Activated T-cell treated with anti-CD3 and anti-CD28 coated beads for 1 hour (primary cell): Measurements from ENCODE around the gene ANKS1B.
"Not testable (repeated sequence)": the region's sequence is repeated elsewhere in the genome, so short reads cannot be mapped to it uniquely, and the experiment has no call there.

ENCODE experiments used
- DNase-seq: peaks from one replicate; pipeline ENCODE4 v3.0.0-alpha.2; 2020; ENCODE audit warnings: low read depth

The ANKS1B gene

GRCh38 chr12:99005601-99006000, 979.1 kb downstream of the ANKS1B start:
- no peak for DNase-seq

GRCh38 chr12:99004799-99005466, 979.8 kb downstream of the ANKS1B start:
- DNase-seq = no peak

- no peak for DNase-seq
Measured at GRCh38 chr12:99002731-99003130, 982.0 kb downstream of the ANKS1B start.

- no peak for DNase-seq
Measured at GRCh38 chr12:99002156-99002555, 982.6 kb downstream of the ANKS1B start.

GRCh38 chr12:98999559-98999958, 985.2 kb downstream of the ANKS1B start:
- DNase-seq = no peak

DNA sequence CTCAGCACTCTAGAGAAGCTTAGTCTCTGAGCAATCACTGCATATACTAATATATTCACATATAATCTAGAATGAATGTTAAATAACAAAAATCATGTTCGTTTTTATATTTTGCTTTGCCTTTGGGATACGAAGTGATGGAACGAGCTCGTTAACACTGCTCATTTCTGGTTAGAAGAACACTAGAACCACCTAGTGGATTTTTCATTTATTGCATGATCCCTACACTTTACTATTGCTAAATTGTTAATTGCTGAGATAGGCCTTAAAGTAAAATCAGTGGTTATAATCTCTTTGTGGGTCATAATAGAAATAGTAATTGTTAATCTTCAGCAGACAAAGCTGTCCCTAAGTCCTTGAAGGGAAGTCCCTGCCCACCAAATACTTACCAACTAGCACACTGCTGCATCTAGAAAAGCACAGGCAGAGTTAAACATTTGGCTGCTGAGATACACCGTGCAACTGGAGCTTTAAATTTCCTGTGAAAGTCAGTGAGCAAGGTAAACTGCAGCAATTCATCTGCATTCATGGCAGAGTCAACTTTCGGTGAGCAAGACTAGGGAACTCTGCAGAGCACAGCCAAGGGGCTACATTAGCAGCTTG, 985.9 kb downstream of the ANKS1B start:
- DNase-seq = no peak

- DNase-seq = no peak
Measured at GRCh38 chr12:98997899-98998298, 986.8 kb downstream of the ANKS1B start.

- DNase-seq = no peak
Measured at GRCh38 chr12:98990648-98991047, 994.1 kb downstream of the ANKS1B start.

DNA sequence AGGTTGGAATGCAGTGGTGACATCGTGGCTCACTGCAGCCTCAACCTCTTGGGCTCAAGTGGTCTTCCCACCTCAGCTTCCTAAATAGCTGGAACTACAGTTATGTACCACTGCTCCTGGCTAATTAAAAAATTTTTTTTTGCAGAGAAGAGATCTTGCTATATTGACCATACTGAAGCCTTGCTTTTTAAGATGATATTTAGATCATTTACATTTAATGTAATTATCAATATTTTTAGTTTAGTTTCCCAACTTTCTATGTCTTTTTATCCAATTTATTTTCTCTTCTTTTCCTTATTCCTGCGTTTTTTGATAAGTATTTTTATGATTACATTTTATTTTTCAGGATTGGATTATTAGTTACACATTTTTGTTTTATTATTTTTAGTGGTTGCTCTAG, 999.6 kb downstream of the ANKS1B start:
- no peak for DNase-seq

- no peak for DNase-seq
Measured at GRCh38 chr12:98983647-98984046, 1001.1 kb downstream of the ANKS1B start.

GRCh38 chr12:98980508-98980907, 1004.2 kb downstream of the ANKS1B start:
- no peak for DNase-seq

- no peak for DNase-seq
Measured at GRCh38 chr12:98977186-98977585, 1007.5 kb downstream of the ANKS1B start.

DNA sequence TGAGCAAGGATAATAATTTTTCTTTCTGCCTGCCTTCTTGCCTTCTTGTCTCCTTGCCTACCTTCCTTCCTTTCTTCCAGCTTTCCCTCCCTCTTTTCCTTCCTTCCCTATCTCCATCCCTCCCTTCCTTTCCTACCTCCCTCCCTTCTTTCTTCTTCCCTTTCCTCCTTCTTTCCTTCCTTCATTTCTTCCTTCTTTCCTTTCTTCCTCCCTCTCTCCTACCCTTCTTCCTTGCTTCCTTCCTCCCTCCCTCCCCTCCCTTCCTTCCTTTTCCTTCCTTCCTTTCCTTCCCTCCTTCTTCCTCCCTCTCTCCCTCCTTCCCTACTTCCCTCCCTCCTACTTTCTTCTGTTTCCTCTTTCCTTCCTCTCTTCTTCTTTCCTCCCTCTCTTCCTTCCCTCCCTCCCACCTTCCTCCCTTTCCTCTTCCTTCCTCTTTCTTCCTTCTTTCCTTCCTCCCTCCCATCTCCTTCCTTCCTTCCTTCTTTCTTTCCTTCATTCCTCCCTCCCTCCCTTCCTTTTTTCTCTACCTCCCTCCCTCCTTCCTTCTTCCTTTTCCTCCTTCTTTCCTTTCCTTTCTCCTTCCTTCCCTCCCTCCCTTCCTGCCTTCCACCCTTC, 1009.9 kb downstream of the ANKS1B start:
- no peak for DNase-seq

- DNase-seq = no peak
Measured at GRCh38 chr12:98973395-98973794, 1011.3 kb downstream of the ANKS1B start.

GRCh38 chr12:98970950-98971349, 1013.8 kb downstream of the ANKS1B start:
- no peak for DNase-seq

- DNase-seq = no peak
Measured at GRCh38 chr12:98970210-98970609, 1014.5 kb downstream of the ANKS1B start.

DNA sequence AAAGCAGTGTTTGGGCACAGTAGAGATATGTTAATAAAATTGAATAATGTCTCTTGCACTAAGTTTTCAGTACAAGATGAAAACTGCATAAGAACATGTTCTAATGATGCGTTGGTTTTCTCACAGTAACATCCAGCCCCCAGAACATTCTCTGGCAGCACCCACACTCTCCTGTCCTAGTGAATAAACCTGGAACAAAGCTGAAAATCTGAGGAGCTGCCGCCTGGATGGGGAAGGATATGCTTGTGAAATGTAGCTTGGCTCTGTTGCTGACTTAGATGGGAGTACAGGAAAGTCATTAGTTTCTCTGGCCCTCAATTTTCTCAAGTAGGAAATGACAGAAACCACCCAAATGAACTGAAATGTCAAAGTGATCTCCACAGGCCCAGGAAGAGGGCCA, 1015.8 kb downstream of the ANKS1B start:
- DNase-seq = no peak

- not testable (repeated sequence) for DNase-seq
Measured at GRCh38 chr12:98957135-98957534, 1027.6 kb downstream of the ANKS1B start.

DNA sequence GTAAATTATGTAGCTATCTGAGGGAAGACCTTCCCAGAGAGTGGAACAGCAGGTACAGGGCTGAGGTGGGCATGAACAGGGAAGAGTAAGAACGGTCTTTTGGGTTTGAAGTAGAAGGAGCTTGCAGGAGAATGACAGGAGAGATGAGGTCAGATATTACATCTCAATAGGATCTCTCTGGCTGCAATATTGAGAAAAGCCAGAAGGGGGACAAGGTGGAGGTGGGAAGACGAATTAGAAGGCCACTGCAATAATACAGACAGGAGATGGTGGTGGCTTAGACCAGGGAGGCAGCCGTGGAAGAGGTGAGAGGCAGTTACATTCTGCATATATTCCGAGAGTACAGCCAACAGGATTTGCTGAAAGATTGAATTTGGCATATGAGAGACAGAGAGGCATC, 1029.5 kb downstream of the ANKS1B start:
- DNase-seq = no peak

DNA sequence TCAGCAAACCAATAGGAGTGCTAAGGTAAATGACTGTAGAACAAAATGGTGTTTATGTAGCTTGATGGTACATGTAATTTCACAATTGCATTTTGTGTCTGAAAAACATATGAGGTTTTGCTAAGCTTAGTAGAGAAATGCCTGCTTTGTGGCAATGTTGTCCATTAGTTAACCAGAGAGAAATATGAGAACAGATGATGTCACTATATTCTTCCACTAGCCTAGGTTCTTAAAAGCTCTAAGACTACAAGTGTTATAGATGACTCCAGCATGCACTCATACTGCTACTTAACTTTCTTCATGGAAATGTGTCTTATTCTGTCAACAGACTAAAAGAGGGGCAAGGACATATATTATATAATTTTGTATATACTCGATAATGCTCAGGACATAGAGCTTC, 1030.2 kb downstream of the ANKS1B start:
- DNase-seq = no peak

DNA sequence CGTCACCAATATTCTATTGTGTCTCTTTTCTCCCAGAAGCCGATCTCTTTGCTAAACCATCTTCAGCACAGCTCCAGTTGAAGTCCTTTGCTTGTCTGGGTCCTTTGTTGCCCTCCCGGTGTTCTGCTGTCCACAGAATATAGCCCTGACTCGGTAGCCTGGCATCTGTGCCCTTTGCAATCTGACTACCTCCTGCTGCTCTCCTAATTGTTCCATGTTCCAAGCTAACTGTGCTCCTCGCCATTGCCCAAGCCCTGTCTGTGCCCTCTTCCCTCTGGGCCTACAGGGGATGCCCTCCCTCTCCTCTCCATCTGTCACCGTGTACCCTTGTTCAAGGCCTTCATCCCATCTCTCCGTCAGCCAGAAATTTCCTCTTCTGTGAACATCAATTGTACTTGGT, 1033.3 kb downstream of the ANKS1B start:
- no peak for DNase-seq

DNA sequence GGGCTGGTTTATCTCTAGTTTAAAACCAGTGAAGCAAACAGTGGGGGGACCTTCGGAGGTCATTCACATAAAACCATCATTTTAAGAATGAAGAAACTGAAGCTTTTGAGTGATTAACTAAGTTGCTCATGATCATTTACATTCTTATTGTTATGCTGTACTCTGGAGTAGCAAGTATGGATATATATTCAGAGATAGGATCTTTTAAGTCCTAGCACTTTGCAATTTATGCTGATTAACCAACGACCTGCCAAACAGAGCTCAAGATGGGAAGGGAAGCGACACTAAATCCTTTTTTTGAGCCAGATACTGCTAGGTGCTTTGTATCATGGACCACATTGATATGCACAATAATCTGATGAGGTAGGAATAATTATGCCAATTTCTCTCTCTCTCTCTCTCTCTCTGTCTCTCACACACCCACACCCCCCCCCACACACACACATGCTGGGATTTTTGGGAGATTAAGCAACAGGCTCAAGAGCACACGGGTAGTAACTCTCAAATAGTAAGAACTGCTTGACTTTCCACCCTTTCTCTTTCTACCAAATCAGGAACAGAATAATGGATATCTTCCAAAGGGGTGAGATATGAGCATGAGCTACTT, 1036.3 kb downstream of the ANKS1B start:
- DNase-seq = no peak

- DNase-seq = no peak
Measured at GRCh38 chr12:98945864-98946263, 1038.9 kb downstream of the ANKS1B start.
